ENCODE measurements around the gene STK24.

The STK24 gene

GRCh38 chr13:98445340-98446233 is 131.3 kb downstream of the STK24 start:
- ChIA-PET CTCF (interaction anchor here (0.5 to 6.9 kb wide), 58 partner anchors 8 to 589 kb away, joined by 3 to 114 read pairs (median 4); no protein-coding TSS in a partner anchor), POLR2A (interaction anchor here (1.5 kb wide), 1 partner anchor 131 kb away, joined by 3 read pairs; the partner anchor contains the start of gene STK24)
- peak; percentile 98 for TF ChIP-seq CTCF (IDR thresholded peaks at IDR 0.05; ENCODE audit: insufficient read depth, low read length, missing control alignments)
- no peak overlapping the region for H3K4me3 ChIP-seq (ENCODE audit: low read depth, low read length)
- DNase-seq (ENCODE audit: low read depth, low spot score): no peak

- no peak for DNase-seq (ENCODE audit: low read depth, low spot score)
- no peak overlapping the region for H3K4me3 ChIP-seq (ENCODE audit: low read depth, low read length)
- ChIA-PET CTCF (interaction anchor here (0.8 to 6.9 kb wide), 29 partner anchors 7 to 411 kb away, joined by 3 to 114 read pairs (median 7); no protein-coding TSS in a partner anchor), POLR2A (interaction anchor here (1.5 kb wide), 1 partner anchor 133 kb away, joined by 3 read pairs; the partner anchor contains the start of gene STK24)
- TF ChIP-seq CTCF (IDR thresholded peaks at IDR 0.05; ENCODE audit: insufficient read depth, low read length, missing control alignments): no peak
Observed at GRCh38 chr13:98444381-98444780, 132.5 kb downstream of the STK24 start.

GRCh38 chr13:98443800-98444325 is 133.0 kb downstream of the STK24 start:
- ChIA-PET POLR2A (no interaction called here), CTCF (interaction anchor here (1.5 to 6.9 kb wide), 9 partner anchors 7 to 410 kb away, joined by 4 to 114 read pairs (median 11); no protein-coding TSS in a partner anchor)
- no peak for TF ChIP-seq CTCF (IDR thresholded peaks at IDR 0.05; ENCODE audit: insufficient read depth, low read length, missing control alignments)
- no peak for DNase-seq (ENCODE audit: low read depth, low spot score)
- H3K4me3 ChIP-seq (ENCODE audit: low read depth, low read length): no peak overlapping the region

- ChIA-PET CTCF (interaction anchor here (0.7 to 6.9 kb wide), 8 partner anchors 8 to 410 kb away, joined by 3 to 114 read pairs (median 5); no protein-coding TSS in a partner anchor), POLR2A (no interaction called here)
- H3K4me3 ChIP-seq (ENCODE audit: low read depth, low read length): no peak overlapping the region
- no peak for DNase-seq (ENCODE audit: low read depth, low spot score)
- TF ChIP-seq CTCF (IDR thresholded peaks at IDR 0.05; ENCODE audit: insufficient read depth, low read length, missing control alignments): no peak
Observed at GRCh38 chr13:98443329-98443728, 133.6 kb downstream of the STK24 start.

- POLR2A ChIA-PET: no interaction called here
- TF ChIP-seq CTCF (IDR thresholded peaks at IDR 0.05; ENCODE audit: insufficient read depth, low read length, missing control alignments): no peak
- DNase-seq (ENCODE audit: low read depth, low spot score): no peak
- CTCF ChIA-PET: interaction anchor here (0.7 to 6.9 kb wide), 11 partner anchors 9 to 409 kb away, joined by 3 to 114 read pairs (median 4); no protein-coding TSS in a partner anchor
- no peak overlapping the region for H3K4me3 ChIP-seq (ENCODE audit: low read depth, low read length)
Observed at GRCh38 chr13:98442391-98443230, 134.3 kb downstream of the STK24 start.
